HG03095 (cell line): ENCODE results near the gene FAF1.
"Not testable (repeated sequence)": the region's sequence is repeated elsewhere in the genome, so short reads cannot be mapped to it uniquely, and the experiment has no call there.

Source experiments
- ATAC-seq: cut with Tn5 transposase; IDR thresholded peaks from one replicate; pipeline ENCODE4 v1.9.1; 2021; ENCODE audit warnings: moderate library complexity; ENCODE audit not compliant: unreplicated experiment

Gene FAF1

GRCh38 chr1:50967416-50968157 is 7.5 kb upstream of the FAF1 start:
- ATAC-seq, result no peak

GRCh38 chr1:50966991-50967390 is 6.9 kb upstream of the FAF1 start:
- no peak for ATAC-seq

- ATAC-seq, result no peak
These were observed 4.8 kb upstream of the FAF1 start for GRCh38 chr1:50964863-50965262.

- ATAC-seq, result peak; percentile 13
These were observed 659 bp downstream of the FAF1 start for GRCh38 chr1:50959303-50959912.

- ATAC-seq, result no peak
These were observed 5.0 kb downstream of the FAF1 start for GRCh38 chr1:50955116-50955515.

DNA sequence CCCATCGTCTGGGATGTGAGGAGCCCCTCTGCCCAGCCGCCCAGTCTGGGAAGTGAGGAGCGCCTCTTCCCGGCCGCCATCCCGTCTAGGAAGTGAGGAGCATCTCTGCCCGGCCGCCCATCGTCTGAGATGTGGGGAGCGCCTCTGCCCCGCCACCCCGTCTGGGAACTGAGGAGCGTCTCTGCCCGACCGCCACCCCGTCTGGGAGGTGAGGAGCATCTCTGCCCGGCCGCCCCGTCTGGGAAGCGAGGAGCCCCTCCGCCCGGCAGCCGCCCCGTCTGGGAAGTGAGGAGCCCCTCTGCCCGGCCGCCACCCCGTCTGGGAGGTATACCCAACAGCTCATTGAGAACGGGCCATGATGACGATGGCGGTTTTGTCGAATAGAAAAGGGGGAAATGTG is 7.5 kb downstream of the FAF1 start:
- not testable (repeated sequence) for ATAC-seq

DNA sequence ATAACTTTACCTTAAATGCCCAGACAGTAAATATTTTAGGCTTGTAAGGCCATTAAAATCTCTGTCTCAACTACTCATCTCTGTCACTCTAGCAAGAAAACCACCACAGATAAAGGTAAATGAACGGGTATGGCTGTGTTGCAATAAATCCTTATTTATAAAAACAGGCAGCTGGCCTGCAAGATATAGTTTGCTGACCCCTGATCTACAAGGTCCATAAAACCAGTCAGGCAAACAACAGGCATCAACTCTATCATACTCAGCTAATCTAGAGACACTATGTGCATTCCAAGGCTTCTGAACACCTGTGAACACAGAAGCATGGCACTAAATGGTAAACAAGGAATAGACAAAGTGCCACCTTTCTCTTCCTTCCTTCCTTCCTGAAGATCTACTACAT is 9.7 kb downstream of the FAF1 start:
- no peak for ATAC-seq

DNA sequence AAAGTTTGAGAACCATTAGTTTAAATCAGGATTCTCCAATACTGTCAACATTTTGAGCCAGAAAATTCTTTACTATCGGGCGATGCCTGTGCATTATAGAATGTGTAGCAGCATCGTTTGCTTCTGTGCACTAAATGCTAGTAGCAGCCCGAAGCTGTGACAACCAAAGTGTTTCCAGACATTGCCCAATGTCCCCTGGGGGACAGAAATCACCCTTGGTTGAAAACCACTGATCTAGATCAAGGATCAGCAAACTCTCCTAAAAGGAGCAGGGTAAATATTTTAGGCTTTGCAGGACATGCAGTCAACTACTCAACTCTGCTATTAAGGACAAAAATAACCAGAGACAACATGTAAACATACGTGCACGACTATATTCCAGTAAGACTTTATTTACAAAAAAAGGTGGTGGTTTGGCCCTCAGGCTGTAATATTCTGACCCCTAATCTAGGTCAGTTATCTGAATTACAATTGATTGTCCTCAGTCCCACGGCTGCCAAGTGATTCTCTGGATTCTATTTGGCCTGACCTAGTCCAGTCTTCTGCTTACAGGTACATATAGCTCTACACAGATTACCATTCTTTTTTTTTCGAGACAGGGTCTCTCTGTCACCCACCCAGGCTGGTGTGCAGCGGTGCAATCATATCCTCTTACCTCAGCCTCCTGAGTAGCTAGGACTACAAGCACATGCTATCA is 10.6 kb downstream of the FAF1 start:
- ATAC-seq, result no peak

DNA sequence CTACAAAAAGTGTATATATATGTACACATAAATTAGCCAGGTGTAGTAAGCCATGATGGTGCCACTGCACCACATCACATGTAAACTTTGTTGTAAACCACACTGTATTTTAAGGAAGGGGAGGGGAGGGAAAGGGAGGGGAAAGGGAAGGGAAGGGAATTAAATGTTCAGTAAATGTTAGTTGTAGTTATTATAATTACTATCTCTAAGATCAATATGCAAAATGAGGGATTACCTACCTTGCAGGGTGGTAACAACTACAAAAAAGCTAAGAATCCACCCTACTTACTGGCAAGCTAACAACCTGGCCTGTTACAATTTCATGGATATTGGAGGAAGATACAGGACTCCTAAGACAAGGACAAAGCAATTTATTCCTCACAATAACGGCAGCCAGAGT is 17.7 kb downstream of the FAF1 start:
- ATAC-seq, result no peak

DNA sequence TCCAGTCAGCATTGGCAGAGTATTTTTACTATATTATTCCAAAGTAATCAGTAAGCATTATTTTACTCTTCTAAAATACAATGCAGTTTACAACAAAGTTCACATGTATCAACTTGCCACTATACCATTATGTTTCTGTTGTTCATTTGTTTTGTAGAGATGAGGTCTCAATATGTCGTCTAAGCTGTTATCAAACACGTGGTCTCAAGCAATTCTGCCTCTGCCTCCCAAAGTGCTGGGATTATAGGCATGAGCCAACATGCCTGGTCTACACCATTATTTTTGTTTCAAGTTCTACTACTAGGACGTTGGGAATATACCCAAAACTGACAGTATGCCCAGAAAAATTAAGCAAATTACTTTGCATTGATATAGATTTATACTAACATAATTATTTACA is 19.8 kb downstream of the FAF1 start:
- no peak for ATAC-seq

GRCh38 chr1:50936321-50936720 is 23.7 kb downstream of the FAF1 start:
- ATAC-seq, result no peak

DNA sequence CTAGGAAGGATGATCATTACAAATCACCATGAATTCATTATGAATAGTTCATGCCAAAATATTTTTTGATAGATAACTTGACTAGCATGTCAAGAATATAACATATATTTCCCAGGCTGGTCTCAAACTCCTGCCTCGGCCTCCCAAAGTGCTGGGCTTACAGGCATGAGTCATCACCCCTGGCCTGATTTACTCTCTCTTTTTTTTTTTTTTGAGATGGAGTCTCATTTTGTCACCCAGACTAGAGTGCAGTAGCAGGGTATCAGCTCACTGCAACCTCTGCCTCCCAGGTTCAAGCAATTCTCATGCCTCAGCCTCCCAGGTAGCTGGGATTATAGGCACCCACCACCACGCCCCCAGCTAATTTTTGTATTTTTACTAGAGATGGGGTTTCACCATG is 24.8 kb downstream of the FAF1 start:
- not testable (repeated sequence) for ATAC-seq

- no peak for ATAC-seq
These were observed 25.2 kb downstream of the FAF1 start for GRCh38 chr1:50934838-50935237.

- ATAC-seq, result not testable (repeated sequence)
These were observed 26.3 kb downstream of the FAF1 start for GRCh38 chr1:50933770-50934169.

GRCh38 chr1:50932043-50932442 is 28.0 kb downstream of the FAF1 start:
- ATAC-seq, result not testable (repeated sequence)

DNA sequence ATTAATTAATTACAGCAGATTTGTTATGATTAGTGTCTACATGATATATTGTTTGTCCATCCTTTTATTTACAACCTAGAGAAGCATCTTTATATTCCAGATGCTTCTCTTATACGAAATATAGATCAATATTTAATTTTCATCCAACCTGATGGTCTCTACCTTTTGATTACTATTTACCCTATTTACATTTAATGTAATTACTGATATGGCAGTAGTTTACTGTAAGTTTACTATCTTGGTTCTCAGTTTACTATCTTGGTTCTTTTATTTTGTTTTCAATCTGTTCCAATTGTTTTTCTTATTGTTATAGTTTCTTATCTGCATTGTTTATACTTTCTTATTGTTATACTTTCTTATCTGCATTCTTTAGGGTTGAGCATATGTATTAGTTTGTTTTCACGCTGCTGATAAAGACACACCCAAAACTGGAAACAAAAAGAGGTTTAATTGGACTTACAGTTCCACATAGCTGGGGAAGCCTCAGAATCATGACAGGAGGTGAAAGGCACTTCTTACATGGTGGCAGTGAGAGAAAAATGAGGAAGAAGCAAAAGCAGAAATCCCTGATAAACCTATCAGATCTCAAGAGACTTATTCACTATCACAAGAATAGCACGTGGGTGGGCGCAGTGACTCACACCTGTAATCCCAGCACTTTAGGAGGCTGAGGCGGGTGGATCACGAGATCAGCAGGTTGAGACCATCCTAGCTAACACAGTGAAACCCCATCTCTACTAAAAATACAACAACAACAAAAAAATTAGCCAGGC is 28.9 kb downstream of the FAF1 start:
- no peak for ATAC-seq

DNA sequence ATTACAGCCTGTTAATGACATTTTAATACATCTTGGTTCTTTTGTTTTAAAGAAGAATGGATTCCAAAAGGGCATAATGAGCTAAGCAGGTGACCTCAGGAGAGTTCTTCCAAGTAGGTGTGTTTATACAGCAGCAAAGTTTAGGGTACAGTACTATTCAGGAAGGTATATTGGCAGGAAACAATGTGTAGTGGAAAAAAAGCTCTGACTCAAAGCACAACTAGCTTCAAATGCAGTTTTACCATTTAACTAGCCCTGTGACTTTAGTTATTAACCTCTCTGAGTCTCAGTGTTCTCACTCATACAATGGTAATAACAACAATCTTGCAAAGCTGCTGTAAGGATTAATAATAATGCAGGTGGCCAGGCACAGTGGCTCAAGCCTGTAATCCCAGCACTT is 29.9 kb downstream of the FAF1 start:
- peak; percentile 72 for ATAC-seq

GRCh38 chr1:50929376-50929958 is 30.6 kb downstream of the FAF1 start:
- no peak for ATAC-seq

DNA sequence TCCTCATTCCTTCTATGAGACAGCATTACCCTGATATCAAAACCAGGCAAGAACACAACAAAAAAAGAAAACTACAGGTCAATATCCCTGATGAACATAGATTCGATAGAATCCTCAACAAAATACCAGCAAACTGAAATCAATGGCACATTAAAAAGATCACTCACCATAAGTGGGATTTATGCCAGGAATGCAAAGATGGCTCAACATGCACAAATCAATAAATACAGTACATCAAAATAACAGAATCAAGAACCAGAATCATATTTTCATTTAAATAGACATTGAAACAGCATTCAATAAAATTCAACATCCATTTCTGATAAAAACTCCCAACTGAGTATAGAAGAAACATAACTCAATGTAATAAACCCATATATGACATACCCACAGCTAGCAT is 36.5 kb downstream of the FAF1 start:
- ATAC-seq, result no peak

DNA sequence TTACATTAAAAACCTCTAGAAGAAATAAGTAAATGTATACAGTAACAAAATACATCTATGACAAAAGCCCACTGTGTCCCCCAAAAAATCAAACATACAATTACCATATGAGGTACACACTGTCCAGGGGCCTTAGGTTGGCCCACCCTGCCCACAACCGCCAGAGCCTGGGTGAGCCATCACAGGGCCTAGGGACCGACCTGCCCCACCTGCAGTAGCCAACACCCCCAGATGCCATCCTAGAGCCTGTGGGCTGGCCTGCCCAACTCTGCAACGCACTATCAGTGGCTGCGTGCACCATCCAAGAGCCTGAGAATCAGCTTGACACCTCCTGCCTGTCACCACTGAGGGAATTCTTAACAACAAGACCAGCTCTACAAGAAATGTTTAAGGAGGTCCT is 39.0 kb downstream of the FAF1 start:
- ATAC-seq, result no peak

GRCh38 chr1:50920409-50920808 is 39.7 kb downstream of the FAF1 start:
- no peak for ATAC-seq
